Liver (tissue), 9 donors: ENCODE results near the gene EIF2B2. TPM values are rescaled to one million over a fixed set of nuclear protein-coding genes. Genes with fewer than 3 reads are reported as not detected.

ENCODE experiments used
- DNase-seq: peaks from one replicate; pipeline ENCODE4 v3.0.0-alpha.2; 2017; ENCODE audit warnings: low spot score
- H3K27ac ChIP-seq, 2 donors: one replicate each; pipeline ENCODE4 v1.7.0; 2013; ENCODE audit warnings: inconsistent platforms in 2 of 2, low read length in 2 of 2, control low read depth in 1 of 2, low read depth in 1 of 2, mild to moderate bottlenecking in 1 of 2
- H3K27me3 ChIP-seq, 4 donors: one replicate each; pipeline versions ENCODE4 v1.6.1 to v1.7.0; 2013; ENCODE audit warnings: low read length in 3 of 4, inconsistent platforms in 1 of 4, mild to moderate bottlenecking in 1 of 4, moderate library complexity in 1 of 4; ENCODE audit not compliant: control insufficient read depth in 4 of 4, insufficient read depth in 4 of 4
- H3K36me3 ChIP-seq, 4 donors: one replicate each; pipeline versions ENCODE4 v1.6.1 to v1.7.0; 2013; ENCODE audit warnings: low read length in 3 of 4, mild to moderate bottlenecking in 3 of 4, low read depth in 1 of 4, moderate library complexity in 1 of 4; ENCODE audit not compliant: control insufficient read depth in 4 of 4, insufficient read depth in 3 of 4
- H3K4me1 ChIP-seq, 4 donors: one replicate each; pipeline versions ENCODE4 v1.6.1 to v1.7.0; 2013; ENCODE audit warnings: low read length in 3 of 4, mild to moderate bottlenecking in 3 of 4, moderate library complexity in 1 of 4; ENCODE audit not compliant: control insufficient read depth in 4 of 4, insufficient read depth in 4 of 4
- H3K4me3 ChIP-seq, 3 donors: one replicate each; pipeline versions ENCODE4 v1.6.1 to v1.7.0; 2013; ENCODE audit warnings: low read length in 3 of 3, control low read depth in 1 of 3, low read depth in 1 of 3, mild to moderate bottlenecking in 1 of 3
- H3K9ac ChIP-seq, 2 donors: one replicate each; pipeline ENCODE4 v1.7.0; 2013; ENCODE audit warnings: low read length in 2 of 2, mild to moderate bottlenecking in 2 of 2, moderate library complexity in 2 of 2, control low read depth in 1 of 2, low read depth in 1 of 2
- H3K9me3 ChIP-seq, 4 donors: one replicate each; pipeline versions ENCODE4 v1.6.1 to v1.7.0; 2013; ENCODE audit warnings: low read length in 3 of 4; ENCODE audit not compliant: control insufficient read depth in 4 of 4
- EGR1 ChIP-seq, 2 donors: IDR thresholded peaks; 2 replicates each; pipeline ENCODE4 v1.6.1; 2016 to 2018; ENCODE audit warnings: antibody characterized with exemption in 2 of 2, low read depth in 2 of 2
- FOXA1 ChIP-seq: IDR thresholded peaks from 2 replicates; pipeline ENCODE4 v1.6.1; 2016; ENCODE audit warnings: antibody characterized with exemption
- FOXA2 ChIP-seq: IDR thresholded peaks from 2 replicates; pipeline ENCODE4 v1.6.1; 2016; ENCODE audit warnings: antibody characterized with exemption
- GABPA ChIP-seq, 2 donors: IDR thresholded peaks in 1 of 2; conservative IDR thresholded peaks in 1 of 2; 2 replicates each; pipeline ENCODE4 v1.6.1; 2016; ENCODE audit warnings: antibody characterized with exemption in 2 of 2, mild to moderate bottlenecking in 1 of 2, moderate library complexity in 1 of 2
- HNF4A ChIP-seq, 2 donors: conservative IDR thresholded peaks; 2 replicates each; pipeline ENCODE4 v1.6.1; 2016; ENCODE audit warnings: antibody characterized with exemption in 2 of 2, mild to moderate bottlenecking in 2 of 2
- HNF4G ChIP-seq: IDR thresholded peaks from 2 replicates; pipeline ENCODE4 v1.6.1; 2016; ENCODE audit warnings: antibody characterized with exemption
- JUND ChIP-seq, 2 donors: IDR thresholded peaks; 2 replicates each; pipeline ENCODE4 v1.6.1; 2016; ENCODE audit warnings: antibody characterized with exemption in 2 of 2
- NR2F2 ChIP-seq: IDR thresholded peaks from 2 replicates; pipeline ENCODE4 v1.6.1; 2016; ENCODE audit warnings: antibody characterized with exemption
- RAD21 ChIP-seq, 2 donors: IDR thresholded peaks; 2 replicates each; pipeline ENCODE4 v1.6.1; 2016; ENCODE audit warnings: antibody characterized with exemption in 2 of 2, mild to moderate bottlenecking in 2 of 2
- RXRA ChIP-seq, 2 donors: IDR thresholded peaks; 2 replicates each; pipeline ENCODE4 v1.6.1; 2017 to 2018; ENCODE audit warnings: antibody characterized with exemption in 2 of 2, mild to moderate bottlenecking in 1 of 2
- SP1 ChIP-seq: IDR thresholded peaks from 2 replicates; pipeline ENCODE4 v1.6.1; 2018; ENCODE audit warnings: antibody characterized with exemption, mild to moderate bottlenecking
- TAF1 ChIP-seq: conservative IDR thresholded peaks from 2 replicates; pipeline ENCODE4 v1.6.1; 2016; ENCODE audit warnings: antibody characterized with exemption, mild to moderate bottlenecking
- YY1 ChIP-seq: IDR thresholded peaks from 2 replicates; pipeline ENCODE4 v1.6.1; 2016; ENCODE audit warnings: antibody characterized with exemption, mild to moderate bottlenecking
- WGBS: extraction: QIAGEN DNeasy Blood & Tissue Kit; methylation state at CpG from one replicate; pipeline ENCODE4 v1.1.7; 2013; 5-methylcytosine and 5-hydroxymethylcytosine counted together
- polyA plus RNA-seq, 2 donors: library from polyadenylated mRNA; stranded (reverse) in 1 of 2; unstranded in 1 of 2; fragments of 200-250 nt in 1 of 2; fragments of >200 nt in 1 of 2; fragmentation: Nextera tagmentation in 1 of 2; extraction: Ambion mirVana in 1 of 2; gene quantifications; one replicate each; pipeline versions ENCODE4 v1.2.1 to v1.2.3, GENCODE V29; 2013 to 2015
- total RNA-seq, 2 donors: library from RNA; depleted of rRNA; stranded (reverse); fragments of >200 nt; gene quantifications; one replicate each; pipeline ENCODE4 v1.2.3, GENCODE V29; 2014
- TF ChIP-seq, protein P1 (sequence below): IDR thresholded peaks from 2 replicates; pipeline ENCODE4 v1.6.1; 2016; ENCODE audit warnings: antibody characterized with exemption
- TF ChIP-seq, protein P2 (sequence below): IDR thresholded peaks from 2 replicates; pipeline ENCODE4 v1.6.1; 2016; ENCODE audit warnings: antibody characterized with exemption
- TF ChIP-seq, protein P3 (sequence below): IDR thresholded peaks from 2 replicates; pipeline ENCODE4 v1.6.1; 2016; ENCODE audit warnings: antibody characterized with exemption, mild to moderate bottlenecking
- TF ChIP-seq, protein P4 (sequence below): IDR thresholded peaks from 2 replicates; pipeline ENCODE4 v1.6.1; 2016; ENCODE audit warnings: antibody characterized with exemption
- TF ChIP-seq, protein P5 (sequence below): fragments of 150-350 bp; IDR thresholded peaks from 2 replicates; pipeline ENCODE4 v1.5.1; 2017; ENCODE audit warnings: improper control_type of control experiment, low read depth, low read length; ENCODE audit not compliant: missing input control
- donor health status: healthy.
- donor health status: healthy.
- donor health status: healthy.
- donor health status: healthy.
- donor health status: healthy.

EIF2B2 gene
- total and polyA plus RNA-seq, 4 donors: 16.2 to 23.6 (median 20.2) TPM

DNA sequence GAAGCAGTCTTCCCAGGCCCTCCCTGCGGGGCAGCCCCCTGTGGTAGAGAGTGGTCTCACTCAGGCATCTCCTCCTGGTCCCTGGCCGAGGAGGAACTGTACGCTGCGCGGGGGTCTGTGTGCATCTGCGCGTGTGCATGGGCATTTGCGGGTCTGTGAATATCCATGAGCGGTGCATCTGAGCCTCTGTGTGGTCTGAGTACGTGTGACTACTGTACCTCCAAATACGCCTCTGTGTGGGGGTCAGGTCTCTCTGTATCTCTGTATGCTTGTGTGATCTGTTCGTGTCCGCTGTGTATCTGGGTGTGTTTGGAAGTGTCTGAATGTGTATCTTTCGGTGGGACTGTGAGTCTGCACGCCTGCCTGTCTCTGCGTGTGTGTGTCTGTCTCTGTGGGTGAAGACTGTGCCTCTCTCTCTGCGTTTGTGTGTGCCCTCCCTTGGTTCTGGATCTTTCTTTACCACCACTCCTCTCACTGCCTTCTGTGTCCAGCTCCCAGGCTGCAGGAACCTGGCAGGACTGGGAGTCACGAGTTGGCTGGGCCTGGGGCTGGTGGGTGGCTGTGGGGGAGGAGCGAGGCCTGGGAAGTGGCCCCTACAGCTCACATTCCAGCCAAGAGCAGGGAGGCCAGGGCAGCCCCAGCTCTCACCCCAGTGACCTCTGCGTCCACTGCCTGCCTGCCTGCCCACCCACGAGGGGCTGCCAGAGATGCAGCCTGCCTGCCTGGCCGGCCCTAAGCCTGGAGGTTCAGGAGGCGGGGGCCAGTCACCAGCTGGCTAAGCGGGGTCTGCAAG is 46.2 kb upstream of the EIF2B2 start:
- Histone ChIP-seq H3K9ac (no peak overlapping the region), H3K9me3 (no peaks in the 10 kb centered on the region), H3K27me3 (no peaks in the 10 kb centered on the region), H3K4me3 (no peak overlapping the region), H3K36me3 (no peaks in the 10 kb centered on the region), H3K27ac (no peak overlapping the region), H3K4me1 (peaks cover 0 to 9% (median 4%) of the 10 kb centered on the region in 4 donors)
- TF ChIP-seq, protein P1, sequence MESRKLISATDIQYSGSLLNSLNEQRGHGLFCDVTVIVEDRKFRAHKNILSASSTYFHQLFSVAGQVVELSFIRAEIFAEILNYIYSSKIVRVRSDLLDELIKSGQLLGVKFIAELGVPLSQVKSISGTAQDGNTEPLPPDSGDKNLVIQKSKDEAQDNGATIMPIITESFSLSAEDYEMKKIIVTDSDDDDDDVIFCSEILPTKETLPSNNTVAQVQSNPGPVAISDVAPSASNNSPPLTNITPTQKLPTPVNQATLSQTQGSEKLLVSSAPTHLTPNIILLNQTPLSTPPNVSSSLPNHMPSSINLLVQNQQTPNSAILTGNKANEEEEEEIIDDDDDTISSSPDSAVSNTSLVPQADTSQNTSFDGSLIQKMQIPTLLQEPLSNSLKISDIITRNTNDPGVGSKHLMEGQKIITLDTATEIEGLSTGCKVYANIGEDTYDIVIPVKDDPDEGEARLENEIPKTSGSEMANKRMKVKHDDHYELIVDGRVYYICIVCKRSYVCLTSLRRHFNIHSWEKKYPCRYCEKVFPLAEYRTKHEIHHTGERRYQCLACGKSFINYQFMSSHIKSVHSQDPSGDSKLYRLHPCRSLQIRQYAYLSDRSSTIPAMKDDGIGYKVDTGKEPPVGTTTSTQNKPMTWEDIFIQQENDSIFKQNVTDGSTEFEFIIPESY: no peak
- TF ChIP-seq YY1 (no peak), RAD21 (IDR thresholded peaks at IDR 0.05) (no peak)
- no peak for DNase-seq
- WGBS: 92% methylated on average over 24 of the region's 24 CpGs

DNA sequence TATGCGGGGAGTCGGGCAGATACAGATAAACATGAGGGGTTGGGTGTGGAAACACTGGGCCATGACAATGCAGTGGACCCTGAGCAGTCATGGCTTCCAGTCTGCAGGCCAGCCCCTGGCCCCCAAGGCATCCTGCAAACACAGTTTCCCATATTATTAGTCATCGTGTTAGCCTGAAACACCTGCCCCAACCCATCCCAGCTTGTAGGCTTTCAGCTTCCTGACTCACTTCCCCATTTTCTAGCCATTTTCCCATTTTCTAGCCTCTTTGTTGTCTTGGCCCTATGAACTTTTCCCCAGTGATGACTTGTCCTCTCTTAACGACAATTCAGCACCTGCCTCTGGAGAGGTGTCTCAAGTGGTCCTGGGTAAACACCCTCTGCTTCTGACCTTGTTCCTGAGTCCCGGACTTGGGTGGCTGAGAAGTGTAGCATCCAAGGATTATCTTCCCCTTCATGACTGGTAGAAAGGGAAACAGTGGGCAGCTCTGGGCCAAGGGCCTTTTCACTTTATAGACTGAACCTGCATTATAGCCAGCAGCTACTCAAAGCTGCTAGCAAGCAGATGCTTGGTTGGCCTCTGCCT is 43.0 kb upstream of the EIF2B2 start:
- no peak for DNase-seq

More for the DNA sequence above, 43.0 kb upstream of the EIF2B2 start:
- no peak overlapping the region for H3K4me3 ChIP-seq
- H3K9ac ChIP-seq: no peak overlapping the region
- no peaks in the 10 kb centered on the region for H3K9me3 ChIP-seq
- no peaks in the 10 kb centered on the region for H3K27me3 ChIP-seq
- 91% methylated on average over 5 of the region's 5 CpGs for WGBS
- H3K4me1 ChIP-seq: peaks cover 0 to 6% (median 4%) of the 10 kb centered on the region in 4 donors
- TF ChIP-seq GABPA (IDR thresholded peaks at IDR 0.05 in 1 of 2, conservative IDR thresholded peaks at IDR 0.05 in 1 of 2) (no peak), RXRA (IDR thresholded peaks at IDR 0.05) (no peak), TAF1 (no peak), NR2F2 (no peak), FOXA1 (no peak), RAD21 (IDR thresholded peaks at IDR 0.05) (no peak), EGR1 (IDR thresholded peaks at IDR 0.05; ENCODE audit: low read depth in 2 of 2) (no peak), HNF4G (no peak), FOXA2 (no peak), SP1 (no peak), YY1 (no peak), JUND (IDR thresholded peaks at IDR 0.05) (no peak), HNF4A (conservative IDR thresholded peaks at IDR 0.05) (no peak)
- TF ChIP-seq, protein P2, sequence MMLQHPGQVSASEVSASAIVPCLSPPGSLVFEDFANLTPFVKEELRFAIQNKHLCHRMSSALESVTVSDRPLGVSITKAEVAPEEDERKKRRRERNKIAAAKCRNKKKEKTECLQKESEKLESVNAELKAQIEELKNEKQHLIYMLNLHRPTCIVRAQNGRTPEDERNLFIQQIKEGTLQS: no peak
- TF ChIP-seq, protein P3, sequence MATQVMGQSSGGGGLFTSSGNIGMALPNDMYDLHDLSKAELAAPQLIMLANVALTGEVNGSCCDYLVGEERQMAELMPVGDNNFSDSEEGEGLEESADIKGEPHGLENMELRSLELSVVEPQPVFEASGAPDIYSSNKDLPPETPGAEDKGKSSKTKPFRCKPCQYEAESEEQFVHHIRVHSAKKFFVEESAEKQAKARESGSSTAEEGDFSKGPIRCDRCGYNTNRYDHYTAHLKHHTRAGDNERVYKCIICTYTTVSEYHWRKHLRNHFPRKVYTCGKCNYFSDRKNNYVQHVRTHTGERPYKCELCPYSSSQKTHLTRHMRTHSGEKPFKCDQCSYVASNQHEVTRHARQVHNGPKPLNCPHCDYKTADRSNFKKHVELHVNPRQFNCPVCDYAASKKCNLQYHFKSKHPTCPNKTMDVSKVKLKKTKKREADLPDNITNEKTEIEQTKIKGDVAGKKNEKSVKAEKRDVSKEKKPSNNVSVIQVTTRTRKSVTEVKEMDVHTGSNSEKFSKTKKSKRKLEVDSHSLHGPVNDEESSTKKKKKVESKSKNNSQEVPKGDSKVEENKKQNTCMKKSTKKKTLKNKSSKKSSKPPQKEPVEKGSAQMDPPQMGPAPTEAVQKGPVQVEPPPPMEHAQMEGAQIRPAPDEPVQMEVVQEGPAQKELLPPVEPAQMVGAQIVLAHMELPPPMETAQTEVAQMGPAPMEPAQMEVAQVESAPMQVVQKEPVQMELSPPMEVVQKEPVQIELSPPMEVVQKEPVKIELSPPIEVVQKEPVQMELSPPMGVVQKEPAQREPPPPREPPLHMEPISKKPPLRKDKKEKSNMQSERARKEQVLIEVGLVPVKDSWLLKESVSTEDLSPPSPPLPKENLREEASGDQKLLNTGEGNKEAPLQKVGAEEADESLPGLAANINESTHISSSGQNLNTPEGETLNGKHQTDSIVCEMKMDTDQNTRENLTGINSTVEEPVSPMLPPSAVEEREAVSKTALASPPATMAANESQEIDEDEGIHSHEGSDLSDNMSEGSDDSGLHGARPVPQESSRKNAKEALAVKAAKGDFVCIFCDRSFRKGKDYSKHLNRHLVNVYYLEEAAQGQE: no peak
- TF ChIP-seq, protein P4, sequence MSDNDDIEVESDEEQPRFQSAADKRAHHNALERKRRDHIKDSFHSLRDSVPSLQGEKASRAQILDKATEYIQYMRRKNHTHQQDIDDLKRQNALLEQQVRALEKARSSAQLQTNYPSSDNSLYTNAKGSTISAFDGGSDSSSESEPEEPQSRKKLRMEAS: no peak
- TF ChIP-seq, protein P1: no peak
- TF ChIP-seq, protein P5, sequence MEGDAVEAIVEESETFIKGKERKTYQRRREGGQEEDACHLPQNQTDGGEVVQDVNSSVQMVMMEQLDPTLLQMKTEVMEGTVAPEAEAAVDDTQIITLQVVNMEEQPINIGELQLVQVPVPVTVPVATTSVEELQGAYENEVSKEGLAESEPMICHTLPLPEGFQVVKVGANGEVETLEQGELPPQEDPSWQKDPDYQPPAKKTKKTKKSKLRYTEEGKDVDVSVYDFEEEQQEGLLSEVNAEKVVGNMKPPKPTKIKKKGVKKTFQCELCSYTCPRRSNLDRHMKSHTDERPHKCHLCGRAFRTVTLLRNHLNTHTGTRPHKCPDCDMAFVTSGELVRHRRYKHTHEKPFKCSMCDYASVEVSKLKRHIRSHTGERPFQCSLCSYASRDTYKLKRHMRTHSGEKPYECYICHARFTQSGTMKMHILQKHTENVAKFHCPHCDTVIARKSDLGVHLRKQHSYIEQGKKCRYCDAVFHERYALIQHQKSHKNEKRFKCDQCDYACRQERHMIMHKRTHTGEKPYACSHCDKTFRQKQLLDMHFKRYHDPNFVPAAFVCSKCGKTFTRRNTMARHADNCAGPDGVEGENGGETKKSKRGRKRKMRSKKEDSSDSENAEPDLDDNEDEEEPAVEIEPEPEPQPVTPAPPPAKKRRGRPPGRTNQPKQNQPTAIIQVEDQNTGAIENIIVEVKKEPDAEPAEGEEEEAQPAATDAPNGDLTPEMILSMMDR: no peak
- no peaks in the 10 kb centered on the region for H3K36me3 ChIP-seq
- H3K27ac ChIP-seq: no peak overlapping the region
